HG03575 (cell line): ENCODE data around the gene SPDYE1.
"Not testable (repeated sequence)": the region's sequence is repeated elsewhere in the genome, so short reads cannot be mapped to it uniquely, and the experiment has no call there.

Source experiments
- ATAC-seq: cut with Tn5 transposase; IDR thresholded peaks from one replicate; pipeline ENCODE4 v1.9.1; 2021; ENCODE audit not compliant: unreplicated experiment, insufficient number of reproducible peaks, low FRiP score; ENCODE audit errors: extremely low read depth

Gene SPDYE1

GRCh38 chr7:44038961-44039558 lies 41.4 kb downstream of the SPDYE1 start:
- ATAC-seq: not testable (repeated sequence)

DNA sequence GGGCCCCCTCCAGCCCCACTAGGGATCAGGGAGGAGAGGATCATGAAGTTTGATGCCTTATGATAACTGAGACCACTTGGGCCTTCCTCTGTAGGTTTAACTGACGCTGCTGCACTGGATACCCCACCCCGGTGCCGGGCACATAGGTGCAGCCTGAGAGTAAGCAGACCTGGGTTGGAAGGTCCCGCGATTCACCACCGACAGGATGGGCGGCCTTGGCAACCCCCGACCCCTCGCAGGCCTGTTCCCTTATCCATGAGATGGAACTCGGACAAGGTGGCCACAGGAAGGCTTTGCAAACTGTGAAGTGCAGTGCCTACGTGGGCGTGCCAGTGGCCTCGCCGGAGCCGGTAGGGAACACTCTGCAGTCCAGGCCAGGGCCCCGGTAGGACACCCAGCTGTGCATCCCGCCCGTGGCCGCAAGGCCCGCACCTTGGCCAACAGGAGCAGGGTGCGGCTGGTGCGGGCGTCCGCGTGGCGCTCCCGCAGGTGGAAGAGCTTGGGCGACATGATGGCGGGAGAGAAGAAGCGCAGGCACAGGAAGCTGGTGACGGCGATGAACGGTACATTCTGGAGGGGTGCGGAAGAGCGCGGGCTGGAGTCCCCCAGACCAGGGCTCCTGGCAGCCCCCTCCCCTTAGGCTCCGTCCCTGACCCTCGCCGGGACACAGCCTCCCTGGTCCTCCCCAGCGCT lies 42.2 kb downstream of the SPDYE1 start:
- not testable (repeated sequence) for ATAC-seq

DNA sequence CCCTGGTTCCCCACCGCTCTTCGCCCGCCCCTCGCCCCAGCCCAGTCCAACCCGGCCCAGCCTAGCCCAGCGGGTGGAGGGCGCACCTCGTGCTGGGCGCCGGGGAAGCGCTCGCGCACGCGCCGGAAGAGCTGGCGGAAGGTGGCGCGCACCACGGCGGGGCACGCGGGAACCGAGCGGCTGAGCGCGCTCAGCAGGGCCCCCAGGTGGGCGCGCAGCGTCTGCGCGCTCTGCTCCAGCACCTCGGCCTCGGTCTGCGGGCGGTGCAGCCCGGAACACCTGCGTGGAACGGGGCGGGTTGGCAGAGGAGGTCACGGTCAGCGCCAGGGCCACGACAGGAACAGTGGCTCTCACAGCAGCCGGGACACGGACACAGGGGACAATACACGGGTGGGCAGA lies 42.8 kb downstream of the SPDYE1 start:
- not testable (repeated sequence) for ATAC-seq

- no peak for ATAC-seq
Measured at GRCh38 chr7:44042221-44042620, 44.5 kb downstream of the SPDYE1 start.

- no peak for ATAC-seq
Measured at GRCh38 chr7:44043902-44044301, 46.2 kb downstream of the SPDYE1 start.

- no peak for ATAC-seq
Measured at GRCh38 chr7:44044315-44045225, 46.9 kb downstream of the SPDYE1 start, which contains the start of gene DBNL. DBNL (plus strand) TSS chr7:44044702; CDS start chr7:44044738, 36 bp downstream.

GRCh38 chr7:44045226-44046014 lies 47.7 kb downstream of the SPDYE1 start:
- ATAC-seq: no peak

GRCh38 chr7:44046321-44047061 lies 48.8 kb downstream of the SPDYE1 start:
- no peak for ATAC-seq

- no peak for ATAC-seq
Measured at GRCh38 chr7:44048031-44048795, 50.5 kb downstream of the SPDYE1 start.

DNA sequence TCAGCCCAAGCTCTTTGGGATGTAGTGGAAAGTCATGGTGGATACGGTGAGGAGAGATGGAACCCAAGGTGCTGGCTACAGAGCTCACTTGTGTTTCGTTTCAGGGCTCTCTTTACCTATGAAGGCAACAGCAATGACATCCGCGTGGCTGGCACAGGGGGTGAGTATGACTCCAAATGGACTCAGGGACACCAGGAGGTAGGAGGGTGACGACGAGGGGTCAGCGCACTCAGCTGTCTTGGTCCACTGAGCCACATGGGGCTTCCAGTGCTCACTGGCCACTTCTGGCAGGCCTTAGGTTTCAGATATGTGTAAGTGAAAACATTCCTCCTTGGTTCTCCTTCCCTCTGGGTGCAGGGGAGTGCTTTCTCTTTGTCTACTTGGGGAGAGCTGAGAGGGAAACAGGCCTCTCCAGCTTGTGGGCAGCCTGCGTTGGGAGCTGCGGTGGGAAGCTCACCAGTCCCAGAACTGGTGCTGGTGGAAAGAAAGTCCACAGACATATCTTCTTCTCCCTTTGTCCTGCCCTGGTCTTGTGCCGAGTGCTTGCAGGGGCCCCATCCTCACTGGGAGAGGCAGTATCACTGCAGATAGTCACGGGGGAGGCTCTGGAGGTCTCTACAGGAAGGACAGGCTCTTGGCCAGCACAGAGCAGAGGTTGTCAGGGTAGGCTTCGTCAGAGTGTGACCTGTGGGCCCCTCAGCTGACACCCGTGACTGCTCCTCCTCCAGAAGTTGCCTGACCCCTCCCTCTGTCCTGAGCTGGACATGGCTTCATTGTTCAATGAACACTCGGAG lies 52.6 kb downstream of the SPDYE1 start:
- no peak for ATAC-seq

DNA sequence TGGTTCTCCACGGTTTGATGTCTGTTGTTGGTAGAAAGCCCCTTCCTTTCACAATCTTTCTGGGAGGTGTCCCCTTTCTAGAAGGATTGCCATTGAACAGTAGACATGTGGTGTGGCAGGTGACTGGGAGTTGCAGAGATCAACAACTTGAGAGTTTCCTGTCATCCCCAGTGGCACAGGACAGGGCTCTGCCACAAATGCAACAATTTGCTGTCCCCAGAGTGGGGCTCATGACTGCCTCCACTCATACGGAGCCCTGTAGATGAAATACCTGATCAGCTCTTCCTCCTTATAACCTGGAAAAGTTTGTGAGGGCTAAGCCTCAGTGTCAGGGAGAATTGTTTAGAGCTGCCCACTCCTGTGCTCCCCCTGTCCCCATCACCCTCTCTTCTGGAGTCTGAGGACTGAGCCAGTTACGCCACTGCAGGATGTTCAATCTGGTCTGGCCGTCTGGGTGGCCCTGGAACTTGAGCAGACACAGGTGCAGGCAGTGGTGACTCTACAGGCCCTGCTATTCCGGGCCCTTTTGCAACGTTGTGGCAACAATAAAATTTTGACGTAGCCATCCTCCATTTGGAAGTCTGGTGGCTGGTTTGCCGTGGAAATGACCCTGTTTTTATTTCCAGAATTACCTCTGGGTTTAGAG lies 53.3 kb downstream of the SPDYE1 start:
- no peak for ATAC-seq

- ATAC-seq: no peak
Measured at GRCh38 chr7:44051611-44052220, 54.0 kb downstream of the SPDYE1 start.

GRCh38 chr7:44052771-44053365 lies 55.2 kb downstream of the SPDYE1 start:
- ATAC-seq: no peak

DNA sequence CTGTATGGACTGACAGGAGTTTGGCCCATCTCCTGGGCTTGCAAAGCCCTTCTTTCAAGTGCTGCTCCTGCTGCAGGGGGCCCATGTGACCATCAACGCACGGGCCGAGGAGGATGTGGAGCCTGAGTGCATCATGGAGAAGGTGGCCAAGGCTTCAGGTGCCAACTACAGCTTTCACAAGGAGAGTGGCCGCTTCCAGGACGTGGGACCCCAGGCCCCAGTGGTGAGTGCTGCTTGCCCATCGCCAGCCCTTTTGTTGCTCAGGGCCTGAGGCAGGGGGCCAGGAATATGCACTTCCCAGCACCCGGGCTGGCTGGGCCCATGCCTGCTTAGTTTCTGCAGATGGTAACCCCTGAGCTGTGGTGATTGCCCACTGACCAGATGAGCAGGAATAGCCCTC lies 59.0 kb downstream of the SPDYE1 start:
- no peak for ATAC-seq

DNA sequence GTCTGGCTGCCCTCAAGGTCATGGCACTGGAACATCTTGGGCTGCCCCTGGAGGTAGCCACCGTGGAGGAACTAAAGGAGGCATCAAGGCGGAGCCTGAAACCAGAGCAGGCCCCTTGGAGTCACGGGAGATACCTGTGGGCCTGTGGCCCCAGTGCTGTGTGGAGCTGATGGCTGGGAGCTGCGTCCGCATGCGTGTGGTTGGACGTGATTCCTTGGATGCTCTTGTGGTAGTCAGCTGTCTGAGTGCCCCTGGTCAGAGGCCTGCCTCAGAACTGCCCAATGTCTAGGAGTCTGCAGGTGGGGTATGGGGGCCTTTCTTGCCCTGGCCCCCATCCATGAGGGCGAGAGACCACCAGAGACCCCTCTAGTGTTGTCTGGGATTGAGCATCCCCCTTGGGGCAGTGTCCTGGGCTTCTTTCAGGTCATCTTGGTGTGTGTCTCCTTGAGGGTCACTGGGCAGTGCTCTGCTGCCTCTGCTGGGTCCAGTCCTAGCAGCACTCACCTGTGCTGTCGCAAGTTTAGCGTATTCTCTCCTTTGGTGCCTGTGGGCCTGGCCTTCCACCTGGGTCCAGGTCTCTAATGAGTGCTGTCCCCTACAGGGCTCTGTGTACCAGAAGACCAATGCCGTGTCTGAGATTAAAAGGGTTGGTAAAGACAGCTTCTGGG lies 59.6 kb downstream of the SPDYE1 start:
- no peak for ATAC-seq
